Activated B cell treated with CpG ODN at 0.5 μM for 24 hours (primary cell): ENCODE results near the gene DNAJB11. TPM values are rescaled to one million over a fixed set of nuclear protein-coding genes. Genes with fewer than 3 reads are reported as not detected.

ENCODE experiments used
- ATAC-seq: fragments of 200-7000 bp; cut with Tn5 transposase; one replicate; pipeline ENCODE4 v1.10.0; 2021; ENCODE audit warnings: low read depth, mild to moderate bottlenecking, moderate library complexity
- CTCF ChIA-PET: fragments of 350-600 bp; sonication (Branson Sonifier 250); formaldehyde crosslinking; loops from one replicate; lab custom pipeline; 2021; ENCODE audit warnings: antibody characterized with exemption; lab: Charles Lee
- POLR2A ChIA-PET: fragments of 350-600 bp; sonication (Branson Sonifier 250); formaldehyde crosslinking; loops from one replicate; lab custom pipeline; 2021; ENCODE audit warnings: antibody characterized with exemption; lab: Charles Lee
- DNase-seq: peaks from one replicate; pipeline ENCODE4 v3.0.0; 2022
- H3K27ac Mint-ChIP-seq: one replicate; pipeline ENCODE4 v1.8.0; 2020; ENCODE audit warnings: mixed read lengths
- H3K27me3 Mint-ChIP-seq: one replicate; pipeline ENCODE4 v1.8.0; 2021; ENCODE audit warnings: mixed read lengths
- H3K36me3 Mint-ChIP-seq: one replicate; pipeline ENCODE4 v1.8.0; 2021; ENCODE audit warnings: low read depth, mixed read lengths
- H3K4me1 Mint-ChIP-seq: one replicate; pipeline ENCODE4 v1.8.0; 2021; ENCODE audit warnings: mixed read lengths
- H3K4me3 Mint-ChIP-seq: one replicate; pipeline ENCODE4 v1.8.0; 2020; ENCODE audit warnings: mild to moderate bottlenecking, mixed read lengths
- H3K9me3 Mint-ChIP-seq: one replicate; pipeline ENCODE4 v1.8.0; 2020; ENCODE audit warnings: mixed read lengths
- intact Hi-C: fragments of 100-400 bp; cut with micrococcal nuclease; formaldehyde crosslinking; loops from one replicate; pipeline ENCODE4 v1.15.1; 2024
- total RNA-seq: library from RNA; stranded (reverse); gene quantifications from 2 replicates; pipeline ENCODE4 v1.2.3, GENCODE V29; 2022
- TF ChIP-seq, protein P1 (sequence below): fragments of 200-600 bp; IDR thresholded peaks from one replicate; pipeline ENCODE4 v1.8.0; 2022; ENCODE audit warnings: antibody characterized with exemption, mild to moderate bottlenecking

DNAJB11 gene
- total RNA-seq, 1 donor from 2014 or later = 51.3 TPM

DNA sequence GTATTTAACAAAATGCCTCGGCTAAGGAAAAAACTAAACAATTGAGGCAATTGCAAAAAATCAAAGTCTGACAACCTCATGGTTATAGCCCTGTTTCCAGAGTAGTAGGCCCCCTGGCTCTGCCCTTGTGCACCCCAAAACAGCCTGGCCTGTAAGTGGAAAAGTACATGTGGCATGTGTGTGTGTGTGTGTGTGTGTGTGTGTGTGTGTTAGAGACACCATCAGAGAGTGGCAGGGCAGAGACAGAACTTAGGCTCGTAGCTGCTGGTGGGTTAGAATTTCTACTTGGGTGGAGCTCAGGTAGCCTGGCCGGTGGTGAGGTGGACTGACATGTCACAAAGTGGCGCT is 28.2 kb downstream of the DNAJB11 start:
- Mint-ChIP-seq H3K27me3 (peaks cover 1% of the 10 kb centered on the region), H3K27ac (no peak overlapping the region), H3K9me3 (no peaks in the 10 kb centered on the region), H3K36me3 (no peaks in the 10 kb centered on the region), H3K4me1 (no peaks in the 10 kb centered on the region), H3K4me3 (no peak overlapping the region)
- DNase-seq = no peak
- intact Hi-C loops = no loop called here
- TF ChIP-seq, protein P1, sequence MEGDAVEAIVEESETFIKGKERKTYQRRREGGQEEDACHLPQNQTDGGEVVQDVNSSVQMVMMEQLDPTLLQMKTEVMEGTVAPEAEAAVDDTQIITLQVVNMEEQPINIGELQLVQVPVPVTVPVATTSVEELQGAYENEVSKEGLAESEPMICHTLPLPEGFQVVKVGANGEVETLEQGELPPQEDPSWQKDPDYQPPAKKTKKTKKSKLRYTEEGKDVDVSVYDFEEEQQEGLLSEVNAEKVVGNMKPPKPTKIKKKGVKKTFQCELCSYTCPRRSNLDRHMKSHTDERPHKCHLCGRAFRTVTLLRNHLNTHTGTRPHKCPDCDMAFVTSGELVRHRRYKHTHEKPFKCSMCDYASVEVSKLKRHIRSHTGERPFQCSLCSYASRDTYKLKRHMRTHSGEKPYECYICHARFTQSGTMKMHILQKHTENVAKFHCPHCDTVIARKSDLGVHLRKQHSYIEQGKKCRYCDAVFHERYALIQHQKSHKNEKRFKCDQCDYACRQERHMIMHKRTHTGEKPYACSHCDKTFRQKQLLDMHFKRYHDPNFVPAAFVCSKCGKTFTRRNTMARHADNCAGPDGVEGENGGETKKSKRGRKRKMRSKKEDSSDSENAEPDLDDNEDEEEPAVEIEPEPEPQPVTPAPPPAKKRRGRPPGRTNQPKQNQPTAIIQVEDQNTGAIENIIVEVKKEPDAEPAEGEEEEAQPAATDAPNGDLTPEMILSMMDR = no peak
- ChIA-PET CTCF (no interaction called here), POLR2A (no interaction called here)
- ATAC-seq = no peak

DNA sequence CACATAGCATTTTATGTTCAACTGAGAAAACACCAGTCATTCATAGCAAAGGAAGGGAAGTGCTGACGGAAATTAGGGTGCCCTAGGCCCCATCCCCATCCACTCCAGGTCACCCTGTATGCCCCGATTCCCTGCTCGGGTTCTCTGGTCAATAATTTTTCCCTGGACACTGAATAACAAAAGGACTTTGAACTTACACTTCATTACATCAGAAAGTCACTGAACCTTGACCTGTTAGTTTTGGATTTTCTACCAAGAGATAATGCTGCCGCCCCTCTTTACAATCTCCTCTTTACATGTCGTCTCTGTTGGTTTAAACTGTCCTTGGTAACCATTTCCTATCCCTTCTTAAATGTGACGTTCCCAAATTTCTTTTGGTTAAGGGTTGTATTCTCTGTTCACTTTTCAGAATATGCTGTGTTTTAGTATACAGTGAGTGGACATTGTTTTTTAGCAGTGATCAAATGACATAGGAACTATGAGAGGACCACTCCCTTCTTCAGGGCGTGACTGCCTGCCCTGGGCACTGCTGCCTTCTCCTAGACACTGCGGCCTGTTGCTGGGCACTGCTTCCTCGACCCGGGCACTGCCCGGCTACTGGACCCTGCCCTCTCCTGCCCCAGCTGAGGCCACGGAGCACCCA is 28.7 kb downstream of the DNAJB11 start:
- Mint-ChIP-seq H3K4me1 (no peaks in the 10 kb centered on the region), H3K36me3 (no peaks in the 10 kb centered on the region), H3K27me3 (peaks cover 4% of the 10 kb centered on the region), H3K27ac (no peak overlapping the region), H3K9me3 (no peaks in the 10 kb centered on the region), H3K4me3 (no peak overlapping the region)
- intact Hi-C loops = no loop called here
- no peak for DNase-seq
- CTCF ChIA-PET = interaction anchor here (0.9 to 1.1 kb wide), 2 partner anchors 16 to 20 kb away, joined by 4 read pairs; no protein-coding TSS in a partner anchor
- TF ChIP-seq, protein P1 = no peak
- POLR2A ChIA-PET = no interaction called here
- no peak for ATAC-seq

DNA sequence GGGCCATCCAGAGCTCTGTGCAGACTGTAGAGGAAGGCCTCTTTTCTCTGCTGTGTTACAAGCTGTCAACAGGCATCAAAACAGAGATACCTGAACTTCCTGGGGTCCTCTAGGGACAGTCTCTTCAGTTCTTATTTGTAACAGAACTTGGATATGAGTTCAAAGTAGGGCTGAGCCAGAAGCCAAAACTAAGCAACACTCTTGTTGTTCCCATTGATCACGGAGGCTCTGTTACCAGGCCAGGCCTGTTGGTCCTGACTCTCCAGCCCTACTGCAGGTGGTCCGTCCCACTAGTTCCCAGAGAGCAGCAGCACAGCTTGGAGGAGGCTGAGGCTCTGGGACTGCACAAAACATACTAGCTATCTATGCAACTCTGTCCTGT is 29.3 kb downstream of the DNAJB11 start:
- TF ChIP-seq, protein P1 = no peak
- Mint-ChIP-seq H3K4me3 (no peak overlapping the region), H3K27ac (no peak overlapping the region), H3K27me3 (peaks cover 6% of the 10 kb centered on the region), H3K9me3 (no peaks in the 10 kb centered on the region), H3K36me3 (no peaks in the 10 kb centered on the region), H3K4me1 (no peaks in the 10 kb centered on the region)
- no peak for DNase-seq
- no peak for ATAC-seq
- POLR2A ChIA-PET = no interaction called here
- CTCF ChIA-PET = interaction anchor here (0.9 to 1.1 kb wide), 2 partner anchors 15 to 21 kb away, joined by 4 read pairs; no protein-coding TSS in a partner anchor
- intact Hi-C loops = no loop called here

DNA sequence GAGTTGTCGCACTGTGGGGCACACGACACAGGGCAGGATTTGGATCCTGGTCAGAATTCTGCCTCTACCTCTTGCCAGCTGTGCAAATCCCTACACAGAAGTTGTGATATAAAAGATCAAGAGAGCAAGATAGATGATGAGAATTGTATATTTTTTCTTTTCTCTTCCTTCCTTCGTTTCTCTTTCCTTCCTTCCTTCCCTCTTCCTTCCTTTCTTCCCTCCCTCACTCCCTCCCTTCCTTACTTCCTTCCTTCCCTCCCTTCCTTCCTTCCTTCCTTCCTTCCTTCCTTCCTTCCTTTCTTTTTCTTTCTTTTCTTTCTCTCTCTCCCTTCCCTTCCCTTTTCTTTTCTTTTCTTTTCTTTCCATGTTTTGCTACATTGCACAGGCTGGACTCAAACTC is 30.4 kb downstream of the DNAJB11 start:
- POLR2A ChIA-PET = no interaction called here
- Mint-ChIP-seq H3K27me3 (peaks cover 7% of the 10 kb centered on the region), H3K4me3 (no peak overlapping the region), H3K4me1 (no peaks in the 10 kb centered on the region), H3K27ac (no peak overlapping the region), H3K9me3 (no peaks in the 10 kb centered on the region), H3K36me3 (no peaks in the 10 kb centered on the region)
- intact Hi-C loops = no loop called here
- TF ChIP-seq, protein P1 = no peak
- CTCF ChIA-PET = no interaction called here
- DNase-seq = no peak
- no peak for ATAC-seq

DNA sequence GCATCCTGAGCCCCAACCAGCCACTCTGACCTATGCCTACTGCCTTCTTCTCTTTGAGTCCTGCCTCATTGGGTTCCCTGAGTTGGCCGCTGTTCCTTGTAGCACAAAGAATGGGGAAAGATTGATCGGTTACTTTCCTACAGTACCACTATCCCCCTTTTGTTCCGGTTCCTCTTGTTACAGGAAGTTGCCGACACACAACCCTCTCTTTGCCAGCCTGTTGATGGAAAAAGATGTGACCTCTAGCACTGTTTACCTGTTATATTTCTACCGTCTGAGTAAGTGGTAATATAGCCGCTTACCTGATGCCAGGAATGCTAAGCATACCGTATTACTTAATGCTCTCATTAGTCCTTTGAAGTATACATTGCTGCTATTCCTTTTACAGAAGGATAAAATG is 32.6 kb downstream of the DNAJB11 start:
- Mint-ChIP-seq H3K36me3 (no peaks in the 10 kb centered on the region), H3K27me3 (peaks cover 6% of the 10 kb centered on the region), H3K4me3 (no peak overlapping the region), H3K4me1 (no peaks in the 10 kb centered on the region), H3K27ac (no peak overlapping the region), H3K9me3 (no peaks in the 10 kb centered on the region)
- ChIA-PET POLR2A (no interaction called here), CTCF (interaction anchor here (1.4 to 1.8 kb wide), 2 partner anchors 12 to 14 kb away, joined by 4 read pairs; no protein-coding TSS in a partner anchor)
- DNase-seq = no peak
- ATAC-seq = no peak
- TF ChIP-seq, protein P1 = no peak
- intact Hi-C loops = no loop called here
